Heart left ventricle (tissue), 16 donors: ENCODE measurements around the gene PRR29. TPM values are rescaled to one million over a fixed set of nuclear protein-coding genes. Genes with fewer than 3 reads are reported as not detected.
"Not testable (repeated sequence)": the region's sequence is repeated elsewhere in the genome, so short reads cannot be mapped to it uniquely, and the experiment has no call there.

ENCODE experiments used
- ATAC-seq, 4 donors: fragments of 200-7000 bp; cut with Tn5 transposase; one replicate each; pipeline ENCODE4 v1.9.1; 2020 to 2022; ENCODE audit warnings: moderate library complexity in 4 of 4, mild to moderate bottlenecking in 3 of 4, moderate number of reproducible peaks in 1 of 4
- DNase-seq, 5 donors: peaks; one replicate each; pipeline ENCODE4 v3.0.0-alpha.2; 2020
- H3K27ac ChIP-seq, 12 donors: fragments of 200-600 bp; sonication (generic) in 4 of 12; one replicate each; pipeline versions ENCODE4 v1.5.0 to v1.8.0; 2016 to 2022; ENCODE audit warnings: mild to moderate bottlenecking in 2 of 12
- H3K27me3 ChIP-seq, 9 donors: fragments of 200-600 bp; sonication (generic) in 2 of 9; one replicate each; pipeline versions ENCODE4 v1.5.1 to v1.8.0; 2016 to 2022; ENCODE audit warnings: mild to moderate bottlenecking in 3 of 9
- H3K36me3 ChIP-seq, 9 donors: fragments of 200-600 bp; sonication (generic) in 2 of 9; one replicate each; pipeline versions ENCODE4 v1.5.0 to v1.8.0; 2018 to 2022; ENCODE audit warnings: mild to moderate bottlenecking in 2 of 9
- H3K4me1 ChIP-seq, 12 donors: fragments of 200-600 bp; sonication (generic) in 4 of 12; one replicate each; pipeline versions ENCODE4 v1.5.0 to v1.8.0; 2016 to 2022; ENCODE audit warnings: mild to moderate bottlenecking in 3 of 12
- H3K4me3 ChIP-seq, 12 donors: fragments of 200-600 bp; sonication (generic) in 4 of 12; one replicate each; pipeline versions ENCODE4 v1.5.0 to v1.8.0; 2017 to 2022; ENCODE audit warnings: mild to moderate bottlenecking in 9 of 12, moderate library complexity in 4 of 12
- H3K9me3 ChIP-seq, 12 donors: fragments of 200-600 bp; sonication (generic) in 4 of 12; one replicate each; pipeline versions ENCODE4 v1.5.0 to v1.8.0; 2016 to 2022; ENCODE audit warnings: mild to moderate bottlenecking in 1 of 12
- CTCF ChIP-seq, 12 donors: fragments of 200-600 bp; sonication (generic) in 4 of 12; IDR thresholded peaks; one replicate each; pipeline versions ENCODE4 v1.5.0 to v1.8.0; 2018 to 2022; ENCODE audit warnings: antibody characterized with exemption in 12 of 12, mild to moderate bottlenecking in 5 of 12
- POLR2A ChIP-seq, 2 donors: fragments of 450-650 bp; IDR thresholded peaks; one replicate each; pipeline ENCODE4 v1.6.1; 2017; ENCODE audit warnings: antibody characterized with exemption in 2 of 2, mild to moderate bottlenecking in 2 of 2, moderate library complexity in 2 of 2
- WGBS, 4 donors: extraction: QIAGEN DNeasy Blood & Tissue Kit in 2 of 4; methylation state at CpG; one replicate each; pipeline versions ENCODE4 v1.1.5 to v1.1.7; 2013 to 2018; 5-methylcytosine and 5-hydroxymethylcytosine counted together
- intact Hi-C, 10 donors: fragments of 100-400 bp; cut with DNase I; formaldehyde crosslinking; loops; one replicate each; pipeline versions ENCODE4 v1.11.1 to v1.14.2; 2022
- polyA plus RNA-seq, 2 donors: library from polyadenylated mRNA; stranded (reverse); fragments of 200-250 nt; gene quantifications; one replicate each; pipeline ENCODE4 v1.2.3, GENCODE V29; 2013
- total RNA-seq, 9 donors: library from RNA; depleted of rRNA in 2 of 9; stranded (reverse); fragments of >200 nt in 2 of 9; fragmentation: NEBNext Ultra II Directional in 3 of 9; extraction: Animal tissue kit (Norgen Biotek cat#: 25700) in 3 of 9; gene quantifications; one replicate each; pipeline versions ENCODE4 v1.1.0 to v1.2.4, GENCODE V29; 2016 to 2023
- donor health status: ischemic (EF 13 %, LVEDD 7.1; RV severe dilation, severe dysfunction).
- donor health status: healthy with polysubstance abuse.
- donor health status: DM: no; HTN: yes; CAD: no.
- donor health status: DM: no; HTN: no; CAD: no.
- donor health status: ischemic (EF 25% LVEDD 6.9; RV normal size, moderate dysfunction).
- donor health status: ischemic (EF 25% LVEDD 5.7; RV mildly dilated, moderate dysfunction).
- donor health status: healthy.
- donor health status: DM: yes; HTN: yes; CAD: no.
- donor health status: ischemic (EF 35%, LVEDD 5.7; RV mildly dilated, moderate dysfunction).
- donor health status: nonischemic (EF 11% LVEDD 7.7; RV severe dilation, severe dysfunction).
- donor health status: DM: yes; HTN: yes; CAD: no.
- donor health status: PGD.
- donor health status: ischemic (EF 29% LVEDD 5.4; RV normal size, mild dysfunction).
- donor health status: nonischemic (EF 23%, LVEDD 6.1; RV moderate dilation, normal function).

Gene PRR29
- total and polyA plus RNA-seq, 11 donors = 0.15 to 1.8 (median 0.26) TPM; not detected in 3

DNA sequence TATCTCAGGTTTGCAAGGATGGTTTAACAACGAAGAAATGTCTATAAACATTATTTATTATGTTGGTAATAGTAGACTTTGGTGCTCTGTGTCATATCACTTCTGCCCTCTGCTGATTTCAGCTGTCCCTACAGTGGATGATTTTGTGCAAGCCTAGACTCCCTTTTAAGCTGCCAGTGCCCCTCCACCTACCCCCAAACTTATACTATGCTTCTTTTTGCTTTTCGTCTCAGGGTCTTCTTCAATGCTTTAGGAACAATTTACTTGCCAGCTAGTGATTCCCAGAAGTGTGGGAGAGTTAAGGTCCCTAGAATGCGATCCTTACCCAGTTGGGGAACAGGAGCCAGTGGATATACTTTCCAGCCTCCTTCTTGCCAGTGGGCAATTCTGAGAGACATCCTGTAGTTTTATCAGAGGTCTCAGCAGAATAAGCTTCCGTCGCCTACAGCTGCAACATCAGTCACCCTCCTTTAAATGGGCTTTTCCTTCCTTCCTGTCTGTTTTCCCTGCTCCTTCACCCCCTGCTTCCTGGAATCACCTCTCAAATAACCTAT is 18.2 kb downstream of the PRR29 start:
- peak overlapping the region in 11 of 12 donors; percentile 22 to 94 (median 72) for H3K27ac ChIP-seq
- 37 to 51% (median 43%) methylated on average over 5 of the region's 5 CpGs for WGBS, 4 donors
- peaks cover 0 to 62% (median 15%) of the 10 kb centered on the region in 12 donors for H3K4me1 ChIP-seq
- TF ChIP-seq POLR2A (IDR thresholded peaks at IDR 0.05) = no peak
- TF ChIP-seq CTCF (IDR thresholded peaks at IDR 0.05) = peak in 7 of 12 donors; percentile 10 to 47 (median 21)
- H3K27me3 ChIP-seq = no peaks in the 10 kb centered on the region
- H3K36me3 ChIP-seq = peaks cover 0 to 8% (median 0%) of the 10 kb centered on the region in 9 donors
- intact Hi-C loops = no loop called here
- no peak for ATAC-seq
- no peaks in the 10 kb centered on the region for H3K9me3 ChIP-seq
- peak overlapping the region in 9 of 12 donors; percentile 3 to 63 (median 26) for H3K4me3 ChIP-seq
- DNase-seq = no peak

DNA sequence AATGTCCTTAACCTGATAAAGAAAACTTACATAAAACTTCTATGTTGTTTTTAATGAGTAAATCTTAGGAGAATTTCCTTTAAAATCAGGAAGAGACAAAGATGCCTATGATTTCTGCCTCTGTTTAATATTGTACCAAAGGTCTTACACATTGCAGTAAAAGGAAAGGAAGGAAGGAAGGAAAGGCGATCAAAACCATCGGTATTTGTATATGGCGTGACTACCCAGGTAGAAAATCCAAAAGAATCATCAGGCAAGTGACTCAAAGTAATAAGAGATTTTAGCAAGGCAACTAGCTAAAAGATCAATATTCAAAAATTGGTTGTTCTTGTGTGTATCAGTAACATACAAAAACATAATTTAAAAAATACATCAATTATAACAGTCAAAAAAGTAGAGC is 18.8 kb downstream of the PRR29 start:
- no peaks in the 10 kb centered on the region for H3K27me3 ChIP-seq
- peak overlapping the region in 10 of 12 donors; percentile 3 to 63 (median 20) for H3K4me3 ChIP-seq
- peaks cover 0 to 69% (median 15%) of the 10 kb centered on the region in 12 donors for H3K4me1 ChIP-seq
- H3K27ac ChIP-seq = peak overlapping the region in 10 of 12 donors; percentile 22 to 94 (median 79)
- intact Hi-C loops = no loop called here
- ATAC-seq (no peak), DNase-seq (no peak)
- TF ChIP-seq CTCF (IDR thresholded peaks at IDR 0.05) = no peak
- TF ChIP-seq POLR2A (IDR thresholded peaks at IDR 0.05) = no peak
- H3K36me3 ChIP-seq = peaks cover 0 to 4% (median 0%) of the 10 kb centered on the region in 9 donors
- H3K9me3 ChIP-seq = no peaks in the 10 kb centered on the region
- 58 to 69% (median 65%) methylated on average over 3 of the region's 3 CpGs for WGBS, 4 donors

GRCh38 chr17:64017381-64017980 is 19.3 kb downstream of the PRR29 start:
- DNase-seq (no peak), ATAC-seq (no peak)
- Histone ChIP-seq H3K4me3 (peak overlapping the region in 7 of 12 donors; percentile 3 to 69 (median 48)), H3K36me3 (no peaks in the 10 kb centered on the region), H3K27ac (peak overlapping the region in 9 of 12 donors; percentile 35 to 94 (median 86)), H3K27me3 (no peaks in the 10 kb centered on the region), H3K4me1 (peaks cover 0 to 70% (median 15%) of the 10 kb centered on the region in 12 donors), H3K9me3 (no peaks in the 10 kb centered on the region)
- intact Hi-C loops = no loop called here
- TF ChIP-seq POLR2A (IDR thresholded peaks at IDR 0.05) (no peak), CTCF (IDR thresholded peaks at IDR 0.05) (peak in 7 of 12 donors; percentile 12 to 40 (median 23))
- 79 to 81% (median 79%) methylated on average over 2 of the region's 2 CpGs for WGBS, 4 donors

- DNase-seq, H3K27me3 ChIP-seq, ATAC-seq, intact Hi-C loops, H3K36me3 ChIP-seq, H3K9me3 ChIP-seq: not testable (repeated sequence)
- H3K4me3 ChIP-seq = peak overlapping the region in 11 of 12 donors; percentile 41 to 71 (median 58)
- WGBS, 4 donors = 70 to 81% (median 75%) methylated on average over 9 of the region's 9 CpGs
- peaks cover 0 to 72% (median 15%) of the 10 kb centered on the region in 12 donors for H3K4me1 ChIP-seq
- H3K27ac ChIP-seq = peak overlapping the region; percentile 68 to 96 (median 86)
These were observed 21.4 kb downstream of the PRR29 start for GRCh38 chr17:64019551-64019961.
